ENCODE data around the gene USP17L22. TPM values are rescaled to one million over a fixed set of nuclear protein-coding genes. Genes with fewer than 3 reads are reported as not detected.
"Not testable (repeated sequence)": the region's sequence is repeated elsewhere in the genome, so short reads cannot be mapped to it uniquely, and the experiment has no call there.

The USP17L22 gene, protein sequence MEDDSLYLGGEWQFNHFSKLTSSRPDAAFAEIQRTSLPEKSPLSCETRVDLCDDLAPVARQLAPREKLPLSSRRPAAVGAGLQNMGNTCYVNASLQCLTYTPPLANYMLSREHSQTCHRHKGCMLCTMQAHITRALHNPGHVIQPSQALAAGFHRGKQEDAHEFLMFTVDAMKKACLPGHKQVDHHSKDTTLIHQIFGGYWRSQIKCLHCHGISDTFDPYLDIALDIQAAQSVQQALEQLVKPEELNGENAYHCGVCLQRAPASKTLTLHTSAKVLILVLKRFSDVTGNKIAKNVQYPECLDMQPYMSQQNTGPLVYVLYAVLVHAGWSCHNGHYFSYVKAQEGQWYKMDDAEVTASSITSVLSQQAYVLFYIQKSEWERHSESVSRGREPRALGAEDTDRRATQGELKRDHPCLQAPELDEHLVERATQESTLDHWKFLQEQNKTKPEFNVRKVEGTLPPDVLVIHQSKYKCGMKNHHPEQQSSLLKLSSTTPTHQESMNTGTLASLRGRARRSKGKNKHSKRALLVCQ
- total RNA-seq, result not detected
- long read RNA-seq, result 0 reads

DNA sequence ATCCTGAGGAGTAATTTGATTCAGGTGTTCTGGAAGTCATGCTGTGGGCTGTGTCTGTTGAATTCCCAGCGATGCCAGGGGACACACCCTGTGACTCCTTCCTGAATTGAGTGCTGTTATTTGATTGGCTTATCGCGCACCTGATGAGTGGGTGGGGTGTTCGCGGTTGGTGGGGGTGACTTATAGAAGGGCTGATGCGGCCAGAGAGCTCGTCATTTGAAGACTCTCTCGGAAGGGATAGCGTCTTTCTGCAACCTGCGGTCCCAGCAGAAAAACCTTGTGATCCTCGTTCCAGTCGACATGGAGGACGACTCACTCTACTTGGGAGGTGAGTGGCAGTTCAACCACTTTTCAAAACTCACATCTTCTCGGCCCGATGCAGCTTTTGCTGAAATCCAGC is at the start of gene USP17L22:
USP17L22 (plus strand) TSS at position 301 of the 400 bp plus-strand sequence; CDS start at position 301, 0 bp downstream.
- ATAC-seq; H3K36me3 ChIP-seq; H3K4me1 ChIP-seq; H3K27ac ChIP-seq; intact Hi-C loops (cut with DNase I); DNase-seq; H3K9me3 ChIP-seq; H3K27me3 ChIP-seq; H3K4me3 ChIP-seq: not testable (repeated sequence)

DNA sequence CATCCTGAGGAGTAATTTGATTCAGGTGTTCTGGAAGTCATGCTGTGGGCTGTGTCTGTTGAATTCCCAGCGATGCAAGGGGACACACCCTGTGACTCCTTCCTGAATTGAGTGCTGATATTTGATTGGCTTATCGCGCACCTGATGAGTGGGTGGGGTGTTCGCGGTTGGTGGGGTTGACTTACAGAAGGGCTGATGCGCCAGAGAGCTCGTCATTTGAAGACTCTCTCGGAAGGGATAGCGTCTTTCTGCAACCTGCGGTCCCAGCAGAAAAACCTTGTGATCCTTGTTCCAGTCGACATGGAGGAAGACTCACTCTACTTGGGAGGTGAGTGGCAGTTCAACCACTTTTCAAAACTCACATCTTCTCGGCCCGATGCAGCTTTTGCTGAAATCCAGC is 47.6 kb upstream of the USP17L22 start, which contains the start of gene USP17L12:
USP17L12 (plus strand) TSS at position 301 of the 400 bp plus-strand sequence; CDS start at position 301, 0 bp downstream.
- H3K27ac ChIP-seq; DNase-seq; ATAC-seq; H3K27me3 ChIP-seq; H3K36me3 ChIP-seq; H3K9me3 ChIP-seq; H3K4me3 ChIP-seq; intact Hi-C loops (cut with DNase I); H3K4me1 ChIP-seq: not testable (repeated sequence)

DNA sequence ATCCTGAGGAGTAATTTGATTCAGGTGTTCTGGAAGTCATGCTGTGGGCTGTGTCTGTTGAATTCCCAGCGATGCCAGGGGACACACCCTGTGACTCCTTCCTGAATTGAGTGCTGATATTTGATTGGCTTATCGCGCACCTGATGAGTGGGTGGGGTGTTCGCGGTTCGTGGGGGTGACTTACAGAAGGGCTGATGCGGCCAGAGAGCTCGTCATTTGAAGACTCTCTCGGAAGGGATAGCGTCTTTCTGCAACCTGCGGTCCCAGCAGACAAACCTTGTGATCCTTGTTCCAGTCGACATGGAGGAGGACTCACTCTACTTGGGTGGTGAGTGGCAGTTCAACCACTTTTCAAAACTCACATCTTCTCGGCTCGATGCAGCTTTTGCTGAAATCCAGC is 42.8 kb upstream of the USP17L22 start, which contains the start of gene USP17L13:
USP17L13 (plus strand) TSS at position 301 of the 400 bp plus-strand sequence; CDS start at position 301, 0 bp downstream.
- H3K4me3 ChIP-seq; H3K27me3 ChIP-seq; H3K4me1 ChIP-seq; H3K9me3 ChIP-seq; H3K27ac ChIP-seq; H3K36me3 ChIP-seq; ATAC-seq; intact Hi-C loops (cut with DNase I); DNase-seq: not testable (repeated sequence)

DNA sequence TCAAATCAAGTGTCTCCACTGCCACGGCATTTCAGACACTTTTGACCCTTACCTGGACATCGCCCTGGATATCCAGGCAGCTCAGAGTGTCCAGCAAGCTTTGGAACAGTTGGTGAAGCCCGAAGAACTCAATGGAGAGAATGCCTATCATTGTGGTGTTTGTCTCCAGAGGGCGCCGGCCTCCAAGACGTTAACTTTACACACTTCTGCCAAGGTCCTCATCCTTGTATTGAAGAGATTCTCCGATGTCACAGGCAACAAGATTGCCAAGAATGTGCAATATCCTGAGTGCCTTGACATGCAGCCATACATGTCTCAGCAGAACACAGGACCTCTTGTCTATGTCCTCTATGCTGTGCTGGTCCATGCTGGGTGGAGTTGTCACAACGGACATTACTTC is 37.2 kb upstream of the USP17L22 start:
- intact Hi-C loops (cut with DNase I); H3K4me1 ChIP-seq; H3K27me3 ChIP-seq; H3K27ac ChIP-seq; ATAC-seq; H3K36me3 ChIP-seq; H3K4me3 ChIP-seq; H3K9me3 ChIP-seq: not testable (repeated sequence)
- DNase-seq, result peak; percentile 7

DNA sequence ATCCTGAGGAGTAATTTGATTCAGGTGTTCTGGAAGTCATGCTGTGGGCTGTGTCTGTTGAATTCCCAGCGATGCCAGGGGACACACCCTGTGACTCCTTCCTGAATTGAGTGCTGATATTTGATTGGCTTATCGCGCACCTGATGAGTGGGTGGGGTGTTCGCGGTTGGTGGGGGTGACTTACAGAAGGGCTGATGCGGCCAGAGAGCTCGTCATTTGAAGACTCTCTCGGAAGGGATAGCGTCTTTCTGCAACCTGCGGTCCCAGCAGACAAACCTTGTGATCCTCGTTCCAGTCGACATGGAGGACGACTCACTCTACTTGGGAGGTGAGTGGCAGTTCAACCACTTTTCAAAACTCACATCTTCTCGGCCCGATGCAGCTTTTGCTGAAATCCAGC is 33.3 kb upstream of the USP17L22 start, which contains the start of gene USP17L15:
USP17L15 (plus strand) TSS at position 301 of the 400 bp plus-strand sequence; CDS start at position 301, 0 bp downstream.
- H3K27ac ChIP-seq; H3K4me1 ChIP-seq; H3K36me3 ChIP-seq; ATAC-seq; H3K27me3 ChIP-seq; DNase-seq; intact Hi-C loops (cut with DNase I); H3K4me3 ChIP-seq; H3K9me3 ChIP-seq: not testable (repeated sequence)

DNA sequence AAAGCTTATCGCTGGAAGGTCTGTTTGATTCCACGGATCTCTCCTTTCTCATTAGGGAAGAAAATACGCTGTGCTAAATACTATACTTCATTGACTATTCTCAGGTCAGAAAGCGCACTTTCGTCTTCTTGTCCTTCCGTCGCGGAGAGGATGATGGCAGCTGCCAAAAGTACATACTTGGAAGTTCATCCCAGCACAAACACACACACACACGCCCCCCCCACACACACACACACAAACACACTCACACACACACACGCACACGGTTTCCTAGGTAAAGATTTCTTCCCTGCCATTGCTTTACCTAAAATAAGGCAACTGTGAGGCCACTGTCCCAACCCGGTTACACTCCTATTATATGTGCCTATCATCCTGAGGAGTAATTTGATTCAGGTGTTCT is 29.0 kb upstream of the USP17L22 start:
- intact Hi-C loops (cut with DNase I); H3K27ac ChIP-seq; H3K9me3 ChIP-seq; H3K4me1 ChIP-seq; ATAC-seq; H3K36me3 ChIP-seq; H3K27me3 ChIP-seq; H3K4me3 ChIP-seq: not testable (repeated sequence)
- peak; percentile 38 for DNase-seq

DNA sequence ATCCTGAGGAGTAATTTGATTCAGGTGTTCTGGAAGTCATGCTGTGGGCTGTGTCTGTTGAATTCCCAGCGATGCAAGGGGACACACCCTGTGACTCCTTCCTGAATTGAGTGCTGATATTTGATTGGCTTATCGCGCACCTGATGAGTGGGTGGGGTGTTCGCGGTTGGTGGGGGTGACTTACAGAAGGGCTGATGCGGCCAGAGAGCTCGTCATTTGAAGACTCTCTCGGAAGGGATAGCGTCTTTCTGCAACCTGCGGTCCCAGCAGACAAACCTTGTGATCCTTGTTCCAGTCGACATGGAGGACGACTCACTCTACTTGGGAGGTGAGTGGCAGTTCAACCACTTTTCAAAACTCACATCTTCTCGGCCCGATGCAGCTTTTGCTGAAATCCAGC is 23.8 kb upstream of the USP17L22 start, which contains the start of gene USP17L17:
USP17L17 (plus strand) TSS at position 301 of the 400 bp plus-strand sequence; CDS start at position 301, 0 bp downstream.
- intact Hi-C loops (cut with DNase I), result not testable (repeated sequence)

DNA sequence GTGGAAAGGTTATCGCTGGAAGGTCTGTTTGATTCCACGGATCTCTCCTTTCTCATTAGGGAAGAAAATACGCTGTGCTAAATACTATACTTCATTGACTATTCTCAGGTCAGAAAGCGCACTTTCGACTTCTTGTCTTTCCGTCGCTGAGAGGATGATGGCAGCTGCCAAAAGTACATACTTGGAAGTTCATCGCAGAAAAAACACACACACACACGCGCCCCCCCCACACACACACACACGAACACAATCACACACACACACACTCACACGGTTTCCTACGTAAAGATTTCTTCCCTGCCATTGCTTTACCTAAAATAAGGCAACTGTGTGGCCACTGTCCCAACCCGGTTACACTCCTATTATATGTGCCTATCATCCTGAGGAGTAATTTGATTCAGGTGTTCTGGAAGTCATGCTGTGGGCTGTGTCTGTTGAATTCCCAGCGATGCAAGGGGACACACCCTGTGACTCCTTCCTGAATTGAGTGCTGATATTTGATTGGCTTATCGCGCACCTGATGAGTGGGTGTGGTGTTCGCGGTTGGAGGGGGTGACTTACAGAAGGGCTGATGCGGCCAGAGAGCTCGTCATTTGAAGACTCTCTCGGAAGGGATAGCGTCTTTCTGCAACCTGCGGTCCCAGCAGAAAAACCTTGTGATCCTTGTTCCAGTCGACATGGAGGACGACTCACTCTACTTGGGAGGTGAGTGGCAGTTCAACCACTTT is 19.3 kb upstream of the USP17L22 start, which contains the start of gene USP17L18:
USP17L18 (plus strand) TSS at position 678 of the 728 bp plus-strand sequence; CDS start at position 678, 0 bp downstream.
- DNase-seq, result peak; percentile 4
- H3K27me3 ChIP-seq; H3K9me3 ChIP-seq; intact Hi-C loops (cut with DNase I); H3K4me1 ChIP-seq; H3K4me3 ChIP-seq; H3K27ac ChIP-seq; H3K36me3 ChIP-seq; ATAC-seq: not testable (repeated sequence)

More for the DNA sequence above, 23.8 kb upstream of the USP17L22 start, which contains the start of gene USP17L17:
- H3K4me3 ChIP-seq, H3K27me3 ChIP-seq, H3K27ac ChIP-seq, DNase-seq, H3K4me1 ChIP-seq, ATAC-seq, H3K36me3 ChIP-seq, H3K9me3 ChIP-seq: not testable (repeated sequence)

DNA sequence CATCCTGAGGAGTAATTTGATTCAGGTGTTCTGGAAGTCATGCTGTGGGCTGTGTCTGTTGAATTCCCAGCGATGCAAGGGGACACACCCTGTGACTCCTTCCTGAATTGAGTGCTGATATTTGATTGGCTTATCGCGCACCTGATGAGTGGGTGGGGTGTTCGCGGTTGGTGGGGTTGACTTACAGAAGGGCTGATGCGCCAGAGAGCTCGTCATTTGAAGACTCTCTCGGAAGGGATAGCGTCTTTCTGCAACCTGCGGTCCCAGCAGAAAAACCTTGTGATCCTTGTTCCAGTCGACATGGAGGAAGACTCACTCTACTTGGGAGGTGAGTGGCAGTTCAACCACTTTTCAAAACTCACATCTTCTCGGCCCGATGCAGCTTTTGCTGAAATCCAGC is 14.3 kb upstream of the USP17L22 start, which contains the start of gene USP17L19:
USP17L19 (plus strand) TSS at position 301 of the 400 bp plus-strand sequence; CDS start at position 301, 0 bp downstream.
- H3K27ac ChIP-seq; ATAC-seq; H3K27me3 ChIP-seq; H3K9me3 ChIP-seq; H3K4me1 ChIP-seq; DNase-seq; H3K36me3 ChIP-seq; intact Hi-C loops (cut with DNase I); H3K4me3 ChIP-seq: not testable (repeated sequence)

DNA sequence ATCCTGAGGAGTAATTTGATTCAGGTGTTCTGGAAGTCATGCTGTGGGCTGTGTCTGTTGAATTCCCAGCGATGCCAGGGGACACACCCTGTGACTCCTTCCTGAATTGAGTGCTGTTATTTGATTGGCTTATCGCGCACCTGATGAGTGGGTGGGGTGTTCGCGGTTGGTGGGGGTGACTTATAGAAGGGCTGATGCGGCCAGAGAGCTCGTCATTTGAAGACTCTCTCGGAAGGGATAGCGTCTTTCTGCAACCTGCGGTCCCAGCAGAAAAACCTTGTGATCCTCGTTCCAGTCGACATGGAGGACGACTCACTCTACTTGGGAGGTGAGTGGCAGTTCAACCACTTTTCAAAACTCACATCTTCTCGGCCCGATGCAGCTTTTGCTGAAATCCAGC is 9.6 kb upstream of the USP17L22 start, which contains the start of gene USP17L20:
USP17L20 (plus strand) TSS at position 301 of the 400 bp plus-strand sequence; CDS start at position 301, 0 bp downstream.
- H3K9me3 ChIP-seq; H3K4me3 ChIP-seq; intact Hi-C loops (cut with DNase I); H3K27ac ChIP-seq; ATAC-seq; H3K27me3 ChIP-seq; H3K36me3 ChIP-seq; DNase-seq; H3K4me1 ChIP-seq: not testable (repeated sequence)

DNA sequence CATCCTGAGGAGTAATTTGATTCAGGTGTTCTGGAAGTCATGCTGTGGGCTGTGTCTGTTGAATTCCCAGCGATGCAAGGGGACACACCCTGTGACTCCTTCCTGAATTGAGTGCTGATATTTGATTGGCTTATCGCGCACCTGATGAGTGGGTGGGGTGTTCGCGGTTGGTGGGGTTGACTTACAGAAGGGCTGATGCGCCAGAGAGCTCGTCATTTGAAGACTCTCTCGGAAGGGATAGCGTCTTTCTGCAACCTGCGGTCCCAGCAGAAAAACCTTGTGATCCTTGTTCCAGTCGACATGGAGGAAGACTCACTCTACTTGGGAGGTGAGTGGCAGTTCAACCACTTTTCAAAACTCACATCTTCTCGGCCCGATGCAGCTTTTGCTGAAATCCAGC is 4.8 kb upstream of the USP17L22 start, which contains the start of gene USP17L21:
USP17L21 (plus strand) TSS at position 301 of the 400 bp plus-strand sequence; CDS start at position 301, 0 bp downstream.
- H3K27ac ChIP-seq; H3K4me1 ChIP-seq; H3K4me3 ChIP-seq; DNase-seq; H3K9me3 ChIP-seq; ATAC-seq; intact Hi-C loops (cut with DNase I); H3K36me3 ChIP-seq; H3K27me3 ChIP-seq: not testable (repeated sequence)

DNA sequence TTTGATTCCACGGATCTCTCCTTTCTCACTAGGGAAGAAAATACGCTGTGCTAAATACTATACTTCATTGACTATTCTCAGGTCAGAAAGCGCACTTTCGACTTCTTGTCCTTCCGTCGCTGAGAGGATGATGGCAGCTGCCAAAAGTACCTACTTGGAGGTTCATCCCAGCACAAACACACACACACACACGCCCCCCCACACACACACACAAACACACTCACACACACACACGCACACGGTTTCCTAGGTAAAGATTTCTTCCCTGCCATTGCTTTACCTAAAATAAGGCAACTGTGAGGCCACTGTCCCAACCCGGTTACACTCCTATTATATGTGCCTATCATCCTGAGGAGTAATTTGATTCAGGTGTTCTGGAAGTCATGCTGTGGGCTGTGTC is 4.3 kb downstream of the USP17L22 start:
- H3K36me3 ChIP-seq; intact Hi-C loops (cut with DNase I); H3K4me3 ChIP-seq; H3K4me1 ChIP-seq; H3K9me3 ChIP-seq; H3K27ac ChIP-seq; ATAC-seq; H3K27me3 ChIP-seq: not testable (repeated sequence)
- DNase-seq, result peak; percentile 76

Data from upper lobe of right lung (tissue), 1 donor.